ENCODE data around the gene TNNT1.

GRCh38 chr19:55114566-55115145 lies 34.4 kb downstream of the TNNT1 start:
- TF ChIP-seq CTCF (IDR thresholded peaks at IDR 0.05) (no peak), POLR2A (IDR thresholded peaks at IDR 0.05) (no peak)

All from adrenal gland (tissue), 5 donors.